IMR-90 (cell line): ENCODE data around the gene GOLGA6A. TPM values are rescaled to one million over a fixed set of nuclear protein-coding genes. Genes with fewer than 3 reads are reported as not detected.

Experiments
- ATAC-seq: fragments of 200-7000 bp; cut with Tn5 transposase; 2 replicates; pipeline ENCODE4 v1.9.1; 2020; ENCODE audit warnings: low read depth, mild to moderate bottlenecking, moderate library complexity
- BruUV-seq: library from RNA; stranded (reverse); fragments of 400-500 nt; replicated peaks from 2 replicates; lab custom pipeline; 2021; lab: Mats Ljungman, UMichigan
- CTCF ChIA-PET: fragments of 300-600 bp; formaldehyde crosslinking; extraction: SDS; loops from one replicate; lab custom pipeline; 2021; ENCODE audit warnings: antibody characterized with exemption; lab: Yijun Ruan, JAX
- POLR2A ChIA-PET: fragments of 300-600 bp; sonication (Branson Sonifier 250); formaldehyde crosslinking; loops from one replicate; lab custom pipeline; 2022; ENCODE audit warnings: antibody characterized with exemption; ENCODE audit not compliant: unreplicated experiment; lab: Charles Lee
- DNase-seq: peaks from one replicate; pipeline ENCODE4 v3.0.0; 2013
- H2AFZ ChIP-seq: replicated peaks from 2 replicates; pipeline ENCODE3; 2013; ENCODE audit warnings: low read length, mild to moderate bottlenecking; ENCODE audit not compliant: poor library complexity
- H2AK5ac ChIP-seq: 2 replicates; pipeline ENCODE4 v1.6.1; 2013; ENCODE audit warnings: low read depth, low read length, inconsistent platforms
- H2AK9ac ChIP-seq: replicated peaks from 2 replicates; pipeline ENCODE3; 2013; ENCODE audit warnings: mild to moderate bottlenecking, low read depth, low read length, moderate library complexity; ENCODE audit not compliant: poor library complexity
- H2BK120ac ChIP-seq: 2 replicates; pipeline ENCODE4 v1.6.1; 2013; ENCODE audit warnings: low read depth, low read length, inconsistent platforms
- H2BK15ac ChIP-seq: 3 replicates; pipeline ENCODE4 v1.6.1; 2013; ENCODE audit warnings: low read depth, low read length, inconsistent platforms
- H2BK20ac ChIP-seq: 2 replicates; pipeline ENCODE4 v1.6.1; 2013; ENCODE audit warnings: low read depth, mild to moderate bottlenecking, inconsistent platforms, low read length, moderate library complexity
- H2BK5ac ChIP-seq: 2 replicates; pipeline ENCODE4 v1.6.1; 2013; ENCODE audit warnings: mild to moderate bottlenecking, low read depth, low read length, inconsistent platforms; ENCODE audit not compliant: poor library complexity, severe bottlenecking
- H3K14ac ChIP-seq: replicated peaks from 2 replicates; pipeline ENCODE4 v1.6.1; 2013; ENCODE audit warnings: low read depth, low read length, inconsistent platforms
- H3K18ac ChIP-seq: 2 replicates; pipeline ENCODE4 v1.6.1; 2013; ENCODE audit warnings: low read depth, low read length, control low read depth
- H3K23ac ChIP-seq: 2 replicates; pipeline ENCODE4 v1.6.1; 2013; ENCODE audit warnings: low read depth, low read length, inconsistent platforms
- H3K27ac ChIP-seq: 2 replicates; pipeline ENCODE4 v1.5.1; 2013; ENCODE audit warnings: mild to moderate bottlenecking, control low read depth, low read length; ENCODE audit not compliant: insufficient read depth
- H3K27me3 ChIP-seq: 2 replicates; pipeline ENCODE4 v1.6.1; 2013; ENCODE audit warnings: low read length; ENCODE audit not compliant: control insufficient read depth, insufficient read depth
- H3K36me3 ChIP-seq: 2 replicates; pipeline ENCODE4 v1.6.1; 2013; ENCODE audit warnings: low read length, mixed read lengths; ENCODE audit not compliant: control insufficient read depth, insufficient read depth
- H3K4ac ChIP-seq: 2 replicates; pipeline ENCODE4 v1.6.1; 2013; ENCODE audit warnings: low read depth, low read length, inconsistent platforms
- H3K4me1 ChIP-seq: 2 replicates; pipeline ENCODE4 v1.6.1; 2013; ENCODE audit warnings: low read length, mixed read lengths; ENCODE audit not compliant: control insufficient read depth, insufficient read depth
- H3K4me2 ChIP-seq: 2 replicates; pipeline ENCODE4 v1.6.1; 2013; ENCODE audit warnings: low read depth, mild to moderate bottlenecking, control low read depth, low read length, moderate library complexity
- H3K4me3 ChIP-seq: 2 replicates; pipeline ENCODE4 v1.5.1; 2013; ENCODE audit warnings: low read depth, mild to moderate bottlenecking, control low read depth, low read length, moderate library complexity; ENCODE audit not compliant: insufficient read depth
- H3K56ac ChIP-seq: 2 replicates; pipeline ENCODE4 v1.6.1; 2013; ENCODE audit warnings: low read length, inconsistent platforms; ENCODE audit not compliant: insufficient read depth; ENCODE audit errors: extremely low read depth
- H3K79me1 ChIP-seq, 2 experiments: 2 replicates each; pipeline ENCODE4 v1.6.1; 2013; ENCODE audit warnings: low read length in 2 of 2, inconsistent platforms in 1 of 2, low read depth in 1 of 2
- H3K9ac ChIP-seq: 2 replicates; pipeline ENCODE4 v1.6.1; 2013; ENCODE audit warnings: low read depth, low read length, control low read depth
- H3K9me1 ChIP-seq: 2 replicates; pipeline ENCODE4 v1.6.1; 2013; ENCODE audit warnings: low read length, inconsistent platforms; ENCODE audit not compliant: insufficient read depth
- H3K9me3 ChIP-seq: 2 replicates; pipeline ENCODE4 v1.6.1; 2013; ENCODE audit warnings: low read length; ENCODE audit not compliant: control insufficient read depth, insufficient read depth
- H4K20me1 ChIP-seq: 2 replicates; pipeline ENCODE4 v1.6.1; 2013; ENCODE audit warnings: low read length, inconsistent platforms; ENCODE audit not compliant: insufficient read depth
- H4K5ac ChIP-seq: 2 replicates; pipeline ENCODE4 v1.6.1; 2013; ENCODE audit warnings: mild to moderate bottlenecking, low read depth, low read length, control low read depth
- H4K8ac ChIP-seq, 2 experiments: 2 replicates each; pipeline ENCODE4 v1.6.1; 2013; ENCODE audit warnings: low read depth in 2 of 2, low read length in 2 of 2, control low read depth in 1 of 2, inconsistent platforms in 1 of 2
- H4K91ac ChIP-seq: 2 replicates; pipeline ENCODE4 v1.6.1; 2013; ENCODE audit warnings: low read depth, low read length, inconsistent platforms; ENCODE audit not compliant: insufficient read depth
- CEBPB ChIP-seq: IDR thresholded peaks from 2 replicates; pipeline ENCODE4 v1.6.1; 2012; ENCODE audit warnings: low read depth, low read length, improper control_type of control experiment
- MAFK ChIP-seq: IDR thresholded peaks from 2 replicates; pipeline ENCODE4 v1.6.1; 2012; ENCODE audit warnings: low read depth, low read length, improper control_type of control experiment
- MAZ ChIP-seq: IDR thresholded peaks from 2 replicates; pipeline ENCODE4 v1.6.1; 2012; ENCODE audit warnings: low read depth, mild to moderate bottlenecking, low read length, improper control_type of control experiment, moderate library complexity, borderline replicate concordance
- MXI1 ChIP-seq: IDR thresholded peaks from 2 replicates; pipeline ENCODE4 v1.6.1; 2012; ENCODE audit warnings: low read depth, mild to moderate bottlenecking, low read length, moderate library complexity, borderline replicate concordance
- NFE2L2 ChIP-seq: fragments of 150-350 bp; IDR thresholded peaks from 2 replicates; pipeline ENCODE4 v1.6.1; 2016; ENCODE audit warnings: low read depth, mild to moderate bottlenecking, low read length
- POLR2A ChIP-seq: IDR thresholded peaks from 2 replicates; pipeline ENCODE4 v1.6.1; 2012; ENCODE audit warnings: mild to moderate bottlenecking, low read depth, low read length
- RAD21 ChIP-seq: IDR thresholded peaks from 2 replicates; pipeline ENCODE4 v1.6.1; 2012; ENCODE audit warnings: low read length, improper control_type of control experiment
- RFX5 ChIP-seq: IDR thresholded peaks from 2 replicates; pipeline ENCODE4 v1.8.0; 2012; ENCODE audit warnings: low read depth, mild to moderate bottlenecking, low read length, moderate library complexity
- WGBS, 2 experiments: methylation state at CpG; one replicate each; pipeline versions ENCODE4 v1.1.5 to v1.1.7; 2013; ENCODE audit warnings: missing lambda C conversion rate in 2 of 2; ENCODE audit not compliant: insufficient read length in 1 of 2; ENCODE audit errors: extremely low coverage in 2 of 2; 5-methylcytosine and 5-hydroxymethylcytosine counted together
- dilution Hi-C: fragments of 300-500 bp; cut with HindIII; formaldehyde crosslinking; loops from one replicate; pipeline ENCODE4 v1.14.3; 2018; ENCODE audit warnings: low sequenced_read_pairs; ENCODE audit not compliant: unreplicated experiment
- in situ Hi-C: fragments of 300-500 bp; cut with MboI; formaldehyde crosslinking; loops from 3 replicates; pipeline ENCODE4 v1.14.3; 2019; ENCODE audit warnings: low sequenced_read_pairs, inconsistent platforms, mixed read lengths
- intact Hi-C: fragments of 100-400 bp; cut with micrococcal nuclease; formaldehyde crosslinking; loops from 2 replicates; pipeline ENCODE4 v1.10.0; 2022
- polyA plus RNA-seq, 3 experiments: library from polyadenylated mRNA; depleted of rRNA; stranded (reverse); fragments of >200 nt; gene quantifications; 2 replicates each; pipeline ENCODE4 v1.2.3, GENCODE V29; 2012; ENCODE audit warnings: low replicate concordance in 1 of 3
- total RNA-seq: library from RNA; depleted of rRNA; stranded (reverse); fragments of >200 nt; gene quantifications from 2 replicates; pipeline ENCODE4 v1.2.3, GENCODE V29; 2012
- TF ChIP-seq, protein P1 (sequence below): fragments of 150-350 bp; IDR thresholded peaks from 2 replicates; pipeline ENCODE4 v1.6.1; 2017; ENCODE audit warnings: mild to moderate bottlenecking, antibody characterized with exemption, low read length, low read depth
- TF ChIP-seq, protein P2 (sequence below): conservative IDR thresholded peaks from 2 replicates; pipeline ENCODE4 v1.5.1; 2012; ENCODE audit warnings: mild to moderate bottlenecking, low read depth, low read length, improper control_type of control experiment

GOLGA6A gene
- total and polyA plus RNA-seq, 2 of the 4 experiments (the other 2 are of a cell fraction), result not detected

DNA sequence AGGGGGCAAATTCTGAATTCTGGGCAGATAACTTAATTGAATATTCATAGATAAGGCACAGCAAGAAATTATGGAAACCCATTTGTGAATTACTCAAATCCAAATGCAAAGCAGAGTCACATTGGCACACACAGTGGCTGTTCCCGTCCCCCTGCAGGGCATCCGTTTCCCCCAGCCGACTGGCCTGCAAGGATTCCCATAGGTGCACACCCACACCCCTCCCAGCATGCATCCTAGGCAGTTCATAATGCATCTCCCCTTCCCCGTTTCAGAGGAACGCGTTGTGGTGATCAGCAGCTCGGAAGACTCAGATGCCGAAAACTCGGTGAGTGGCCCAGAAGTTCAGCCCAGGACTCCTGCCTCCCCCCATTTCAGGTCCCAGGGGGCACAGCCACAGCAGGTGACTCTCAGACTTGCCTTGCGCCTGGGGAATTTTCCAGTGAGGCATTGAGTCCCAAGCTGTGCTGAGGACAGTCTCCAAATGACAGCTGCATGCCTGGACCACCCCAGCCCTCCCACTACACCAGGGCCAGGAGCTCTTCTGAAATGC, 48.1 kb downstream of the GOLGA6A start:
- H4K91ac ChIP-seq, result no peak overlapping the region
- POLR2A ChIA-PET, result no interaction called here
- H4K20me1 ChIP-seq, result no peaks in the 10 kb centered on the region
- no peak overlapping the region for H3K18ac ChIP-seq
- H2BK120ac ChIP-seq, result no peak overlapping the region
- no peak overlapping the region for H3K27ac ChIP-seq
- no peak overlapping the region for H3K4me3 ChIP-seq
- peaks cover 9 to 20% of the 10 kb centered on the region in 2 experiments; a peak in 3 of 4 replicates for H3K79me1 ChIP-seq
- no peak overlapping the region for H2AK5ac ChIP-seq
- H2AFZ ChIP-seq, result no peak overlapping the region
- peaks cover 5% of the 10 kb centered on the region; the same call in 1 of the 2 replicates for H3K9me1 ChIP-seq
- H2BK20ac ChIP-seq, result no peak overlapping the region
- H3K14ac ChIP-seq, result no peak overlapping the region
- H3K4me1 ChIP-seq, result peaks cover 13% of the 10 kb centered on the region
- H3K56ac ChIP-seq, result no peak overlapping the region
- no peak overlapping the region for H4K8ac ChIP-seq
- H2BK5ac ChIP-seq, result no peak overlapping the region
- 95% methylated on average over 9 of the region's 10 CpGs; no CpG with 5 or more reads in 1 of the 2 experiments for WGBS, 2 experiments
- no peak overlapping the region for H4K5ac ChIP-seq
- no peak for ATAC-seq
- H3K36me3 ChIP-seq, result peaks cover 39% of the 10 kb centered on the region
- dilution Hi-C loops, result no loop called here
- no peak overlapping the region for H3K4ac ChIP-seq
- no peak overlapping the region for H3K23ac ChIP-seq
- intact Hi-C loops, result no loop called here
- no TSS peak for BruUV-seq
- H2AK9ac ChIP-seq, result no peak overlapping the region
- no peak overlapping the region for H2BK15ac ChIP-seq
- in situ Hi-C loops, result no loop called here
- no peak overlapping the region for H3K9ac ChIP-seq
- TF ChIP-seq MAZ (no peak), NFE2L2 (no peak), MAFK (no peak), RFX5 (no peak), CEBPB (no peak), POLR2A (no peak), MXI1 (no peak), RAD21 (no peak)
- TF ChIP-seq, protein P1, sequence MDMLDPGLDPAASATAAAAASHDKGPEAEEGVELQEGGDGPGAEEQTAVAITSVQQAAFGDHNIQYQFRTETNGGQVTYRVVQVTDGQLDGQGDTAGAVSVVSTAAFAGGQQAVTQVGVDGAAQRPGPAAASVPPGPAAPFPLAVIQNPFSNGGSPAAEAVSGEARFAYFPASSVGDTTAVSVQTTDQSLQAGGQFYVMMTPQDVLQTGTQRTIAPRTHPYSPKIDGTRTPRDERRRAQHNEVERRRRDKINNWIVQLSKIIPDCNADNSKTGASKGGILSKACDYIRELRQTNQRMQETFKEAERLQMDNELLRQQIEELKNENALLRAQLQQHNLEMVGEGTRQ, result no peak
- TF ChIP-seq, protein P2, sequence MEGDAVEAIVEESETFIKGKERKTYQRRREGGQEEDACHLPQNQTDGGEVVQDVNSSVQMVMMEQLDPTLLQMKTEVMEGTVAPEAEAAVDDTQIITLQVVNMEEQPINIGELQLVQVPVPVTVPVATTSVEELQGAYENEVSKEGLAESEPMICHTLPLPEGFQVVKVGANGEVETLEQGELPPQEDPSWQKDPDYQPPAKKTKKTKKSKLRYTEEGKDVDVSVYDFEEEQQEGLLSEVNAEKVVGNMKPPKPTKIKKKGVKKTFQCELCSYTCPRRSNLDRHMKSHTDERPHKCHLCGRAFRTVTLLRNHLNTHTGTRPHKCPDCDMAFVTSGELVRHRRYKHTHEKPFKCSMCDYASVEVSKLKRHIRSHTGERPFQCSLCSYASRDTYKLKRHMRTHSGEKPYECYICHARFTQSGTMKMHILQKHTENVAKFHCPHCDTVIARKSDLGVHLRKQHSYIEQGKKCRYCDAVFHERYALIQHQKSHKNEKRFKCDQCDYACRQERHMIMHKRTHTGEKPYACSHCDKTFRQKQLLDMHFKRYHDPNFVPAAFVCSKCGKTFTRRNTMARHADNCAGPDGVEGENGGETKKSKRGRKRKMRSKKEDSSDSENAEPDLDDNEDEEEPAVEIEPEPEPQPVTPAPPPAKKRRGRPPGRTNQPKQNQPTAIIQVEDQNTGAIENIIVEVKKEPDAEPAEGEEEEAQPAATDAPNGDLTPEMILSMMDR, result no peak
- no peak overlapping the region for H3K4me2 ChIP-seq
- no peaks in the 10 kb centered on the region for H3K27me3 ChIP-seq
- DNase-seq, result no peak
- no peaks in the 10 kb centered on the region for H3K9me3 ChIP-seq
- CTCF ChIA-PET, result no interaction called here
